ENCODE results near the gene ACADSB.

Gene ACADSB

GRCh38 chr10:122974543-122975064 lies 34.2 kb upstream of the ACADSB start:
- no peak for DNase-seq
- in situ Hi-C loops (cut with HindIII; ENCODE audit: low pct_ligation_motif_present, low sequenced_read_pairs) = no loop called here
- no peak for TF ChIP-seq CTCF (IDR thresholded peaks at IDR 0.05; ENCODE audit: low read depth, low read length, missing control alignments)
- Histone ChIP-seq H3K4me3 (ENCODE audit: low read depth, low read length) (no peak overlapping the region), H3K36me3 (replicated peaks) (no peaks in the 10 kb centered on the region), H3K27ac (no peak overlapping the region), H3K27me3 (replicated peaks) (no peaks in the 10 kb centered on the region)

- H3K4me3 ChIP-seq (ENCODE audit: low read depth, low read length) = peak within 1 kb of the TSS; percentile 87
- H3K27me3 ChIP-seq (replicated peaks) = no peaks in the 10 kb centered on the region
- peak within 1 kb of the TSS; percentile 89 for H3K27ac ChIP-seq
- DNase-seq = peak; percentile 79
- peak; percentile 96 for TF ChIP-seq CTCF (IDR thresholded peaks at IDR 0.05; ENCODE audit: low read depth, low read length, missing control alignments)
- H3K36me3 ChIP-seq (replicated peaks) = no peaks in the 10 kb centered on the region
- in situ Hi-C loops (cut with HindIII; ENCODE audit: low pct_ligation_motif_present, low sequenced_read_pairs) = no loop called here
These were observed 28.4 kb upstream of the ACADSB start, which contains the start of gene PSTK for GRCh38 chr10:122980209-122981065. Gene PSTK (plus strand): TSS chr10:122980401. CDS start chr10:122980480, 79 bp downstream.

- peak; percentile 35 for DNase-seq
- TF ChIP-seq CTCF (IDR thresholded peaks at IDR 0.05; ENCODE audit: low read depth, low read length, missing control alignments) = peak; percentile 68
- H3K27me3 ChIP-seq (replicated peaks) = no peaks in the 10 kb centered on the region
- in situ Hi-C loops (cut with HindIII; ENCODE audit: low pct_ligation_motif_present, low sequenced_read_pairs) = no loop called here
- H3K4me3 ChIP-seq (ENCODE audit: low read depth, low read length) = peak overlapping the region; percentile 87
- H3K36me3 ChIP-seq (replicated peaks) = no peaks in the 10 kb centered on the region
- H3K27ac ChIP-seq = no peak overlapping the region
These were observed 27.7 kb upstream of the ACADSB start for GRCh38 chr10:122981066-122981464.

GRCh38 chr10:122983898-122984297 lies 24.9 kb upstream of the ACADSB start:
- in situ Hi-C loops (cut with HindIII; ENCODE audit: low pct_ligation_motif_present, low sequenced_read_pairs) = no loop called here
- no peak for TF ChIP-seq CTCF (IDR thresholded peaks at IDR 0.05; ENCODE audit: low read depth, low read length, missing control alignments)

GRCh38 chr10:122984708-122985107 lies 24.1 kb upstream of the ACADSB start:
- in situ Hi-C loops (cut with HindIII; ENCODE audit: low pct_ligation_motif_present, low sequenced_read_pairs) = no loop called here
- DNase-seq = no peak
- TF ChIP-seq CTCF (IDR thresholded peaks at IDR 0.05; ENCODE audit: low read depth, low read length, missing control alignments) = no peak
- H3K36me3 ChIP-seq (replicated peaks) = no peaks in the 10 kb centered on the region
- H3K27me3 ChIP-seq (replicated peaks) = no peaks in the 10 kb centered on the region
- no peak overlapping the region for H3K27ac ChIP-seq
- H3K4me3 ChIP-seq (ENCODE audit: low read depth, low read length) = no peak overlapping the region

More at GRCh38 chr10:122983898-122984297, 24.9 kb upstream of the ACADSB start:
- Histone ChIP-seq H3K4me3 (ENCODE audit: low read depth, low read length) (no peak overlapping the region), H3K27ac (no peak overlapping the region), H3K27me3 (replicated peaks) (no peaks in the 10 kb centered on the region), H3K36me3 (replicated peaks) (no peaks in the 10 kb centered on the region)
- no peak for DNase-seq

Data from brain microvascular endothelial cell (primary cell).